Activated naive CD4-positive, alpha-beta T cell treated with anti-CD3 and anti-CD28 coated beads for 36 hours (primary cell): Measurements from ENCODE around the gene JAZF1. TPM values are rescaled to one million over a fixed set of nuclear protein-coding genes. Genes with fewer than 3 reads are reported as not detected.

Experiments
- CTCF ChIA-PET: fragments of 350-600 bp; sonication (Branson Sonifier 250); formaldehyde crosslinking; loops from one replicate; lab custom pipeline; 2021; ENCODE audit warnings: antibody characterized with exemption; lab: Charles Lee
- DNase-seq: peaks from one replicate; pipeline ENCODE4 v3.0.0-alpha.2; 2020
- H3K27ac Mint-ChIP-seq: one replicate; pipeline ENCODE4 v1.8.0; 2021; ENCODE audit warnings: mild to moderate bottlenecking, mixed read lengths
- H3K27me3 Mint-ChIP-seq: one replicate; pipeline ENCODE4 v1.8.0; 2021; ENCODE audit warnings: low read depth, mixed read lengths
- H3K36me3 Mint-ChIP-seq: one replicate; pipeline ENCODE4 v1.8.0; 2021; ENCODE audit warnings: low read depth, mixed read lengths
- H3K4me1 Mint-ChIP-seq: one replicate; pipeline ENCODE4 v1.8.0; 2021; ENCODE audit warnings: low read depth, mixed read lengths
- H3K4me3 Mint-ChIP-seq: one replicate; pipeline ENCODE4 v1.8.0; 2021; ENCODE audit warnings: mild to moderate bottlenecking, moderate library complexity, mixed read lengths
- H3K9me3 Mint-ChIP-seq: one replicate; pipeline ENCODE4 v1.8.0; 2021; ENCODE audit warnings: mixed read lengths
- intact Hi-C: fragments of 100-400 bp; cut with micrococcal nuclease; formaldehyde crosslinking; loops from one replicate; pipeline ENCODE4 v1.15.1; 2023
- total RNA-seq, 2 experiments: library from RNA; stranded (reverse); gene quantifications; one replicate each; pipeline ENCODE4 v1.2.3, GENCODE V29; 2021

Gene JAZF1
- total RNA-seq, 2 experiments from 2014 or later = 3.4 to 4.7 TPM

- intact Hi-C loops = no loop called here
- no peak for DNase-seq
- Mint-ChIP-seq H3K27me3 (peaks cover 4% of the 10 kb centered on the region), H3K4me1 (peaks cover 9% of the 10 kb centered on the region), H3K36me3 (peaks cover 5% of the 10 kb centered on the region), H3K4me3 (no peak overlapping the region), H3K9me3 (no peaks in the 10 kb centered on the region), H3K27ac (no peak overlapping the region)
- CTCF ChIA-PET = no interaction called here
Measured at GRCh38 chr7:28160551-28160991, 20.0 kb downstream of the JAZF1 start.

GRCh38 chr7:28157831-28158416 is 22.7 kb downstream of the JAZF1 start:
- H3K4me1 Mint-ChIP-seq = peaks cover 29% of the 10 kb centered on the region
- no peak overlapping the region for H3K4me3 Mint-ChIP-seq
- H3K27ac Mint-ChIP-seq = no peak overlapping the region
- H3K27me3 Mint-ChIP-seq = no peaks in the 10 kb centered on the region
- DNase-seq = no peak
- intact Hi-C loops = no loop called here
- no peaks in the 10 kb centered on the region for H3K9me3 Mint-ChIP-seq
- H3K36me3 Mint-ChIP-seq = peaks cover 5% of the 10 kb centered on the region
- CTCF ChIA-PET = interaction anchor here (0.5 to 1.4 kb wide), 3 partner anchors 37 to 140 kb away, joined by 3 to 4 read pairs (median 4); no protein-coding TSS in a partner anchor

- Mint-ChIP-seq H3K36me3 (peaks cover 5% of the 10 kb centered on the region), H3K4me3 (no peak overlapping the region), H3K27me3 (no peaks in the 10 kb centered on the region), H3K9me3 (no peaks in the 10 kb centered on the region), H3K4me1 (peaks cover 34% of the 10 kb centered on the region), H3K27ac (no peak overlapping the region)
- CTCF ChIA-PET = interaction anchor here (0.5 to 0.6 kb wide), 2 partner anchors 36 to 51 kb away, joined by 3 to 4 read pairs; no protein-coding TSS in a partner anchor
- no peak for DNase-seq
- intact Hi-C loops = no loop called here
Measured at GRCh38 chr7:28157076-28157745, 23.4 kb downstream of the JAZF1 start.

- CTCF ChIA-PET = no interaction called here
- intact Hi-C loops = no loop called here
Measured at GRCh38 chr7:28156401-28156800, 24.2 kb downstream of the JAZF1 start.

GRCh38 chr7:28155964-28156363 is 24.6 kb downstream of the JAZF1 start:
- no peak for DNase-seq
- no peak overlapping the region for H3K4me3 Mint-ChIP-seq
- H3K9me3 Mint-ChIP-seq = no peaks in the 10 kb centered on the region
- intact Hi-C loops = loop anchor here (1.0 to 2.0 kb wide), 5 partner anchors 18 to 935 kb away; no protein-coding TSS in a partner anchor
- H3K27me3 Mint-ChIP-seq = no peaks in the 10 kb centered on the region
- peaks cover 39% of the 10 kb centered on the region for H3K4me1 Mint-ChIP-seq
- no peak overlapping the region for H3K27ac Mint-ChIP-seq
- CTCF ChIA-PET = no interaction called here
- peaks cover 5% of the 10 kb centered on the region for H3K36me3 Mint-ChIP-seq

More at GRCh38 chr7:28156401-28156800, 24.2 kb downstream of the JAZF1 start:
- H3K27me3 Mint-ChIP-seq = no peaks in the 10 kb centered on the region
- DNase-seq = no peak
- H3K9me3 Mint-ChIP-seq = no peaks in the 10 kb centered on the region
- H3K36me3 Mint-ChIP-seq = peaks cover 5% of the 10 kb centered on the region
- H3K27ac Mint-ChIP-seq = no peak overlapping the region
- peaks cover 39% of the 10 kb centered on the region for H3K4me1 Mint-ChIP-seq
- no peak overlapping the region for H3K4me3 Mint-ChIP-seq

- H3K4me1 Mint-ChIP-seq = peaks cover 45% of the 10 kb centered on the region
- no peak overlapping the region for H3K4me3 Mint-ChIP-seq
- no peak for DNase-seq
- CTCF ChIA-PET = interaction anchor here (0.7 to 1.4 kb wide), 2 partner anchors 52 to 174 kb away, joined by 3 read pairs; no protein-coding TSS in a partner anchor
- H3K36me3 Mint-ChIP-seq = peaks cover 3% of the 10 kb centered on the region
- no peaks in the 10 kb centered on the region for H3K9me3 Mint-ChIP-seq
- H3K27me3 Mint-ChIP-seq = no peaks in the 10 kb centered on the region
- H3K27ac Mint-ChIP-seq = peak overlapping the region; percentile 36
- intact Hi-C loops = loop anchor here (1.0 to 2.0 kb wide), 5 partner anchors 19 to 936 kb away; no protein-coding TSS in a partner anchor
Measured at GRCh38 chr7:28155019-28155660, 25.5 kb downstream of the JAZF1 start.

GRCh38 chr7:28152594-28152993 is 28.0 kb downstream of the JAZF1 start:
- Mint-ChIP-seq H3K4me1 (peaks cover 53% of the 10 kb centered on the region), H3K27ac (peak overlapping the region; percentile 65), H3K36me3 (no peaks in the 10 kb centered on the region), H3K4me3 (no peak overlapping the region), H3K9me3 (no peaks in the 10 kb centered on the region), H3K27me3 (no peaks in the 10 kb centered on the region)
- intact Hi-C loops = loop anchor here (1.0 to 2.0 kb wide), 9 partner anchors 27 to 412 kb away; partner anchors contain the start of gene TAX1BP1
- no peak for DNase-seq
- CTCF ChIA-PET = interaction anchor here (0.6 kb wide), 1 partner anchor 13 kb away, joined by 3 read pairs; no protein-coding TSS in a partner anchor

GRCh38 chr7:28151965-28152364 is 28.6 kb downstream of the JAZF1 start:
- CTCF ChIA-PET = interaction anchor here (0.6 kb wide), 1 partner anchor 14 kb away, joined by 3 read pairs; no protein-coding TSS in a partner anchor
- H3K9me3 Mint-ChIP-seq = no peaks in the 10 kb centered on the region
- peaks cover 52% of the 10 kb centered on the region for H3K4me1 Mint-ChIP-seq
- no peaks in the 10 kb centered on the region for H3K36me3 Mint-ChIP-seq
- no peaks in the 10 kb centered on the region for H3K27me3 Mint-ChIP-seq
- H3K4me3 Mint-ChIP-seq = no peak overlapping the region
- intact Hi-C loops = loop anchor here (1.0 to 2.0 kb wide), 9 partner anchors 27 to 411 kb away; partner anchors contain the start of gene TAX1BP1
- no peak for DNase-seq
- H3K27ac Mint-ChIP-seq = peak overlapping the region; percentile 65

- Mint-ChIP-seq H3K27ac (no peak overlapping the region), H3K9me3 (no peaks in the 10 kb centered on the region), H3K36me3 (no peaks in the 10 kb centered on the region), H3K4me1 (peaks cover 36% of the 10 kb centered on the region), H3K4me3 (no peak overlapping the region), H3K27me3 (no peaks in the 10 kb centered on the region)
- intact Hi-C loops = no loop called here
- CTCF ChIA-PET = no interaction called here
- DNase-seq = no peak
Measured at GRCh38 chr7:28149291-28150101, 31.1 kb downstream of the JAZF1 start.

GRCh38 chr7:28145931-28146330 is 34.7 kb downstream of the JAZF1 start:
- CTCF ChIA-PET = no interaction called here
- Mint-ChIP-seq H3K36me3 (no peaks in the 10 kb centered on the region), H3K4me3 (no peak overlapping the region), H3K9me3 (no peaks in the 10 kb centered on the region), H3K27me3 (no peaks in the 10 kb centered on the region), H3K4me1 (peaks cover 23% of the 10 kb centered on the region), H3K27ac (no peak overlapping the region)
- no peak for DNase-seq
- intact Hi-C loops = no loop called here

GRCh38 chr7:28145090-28145626 is 35.4 kb downstream of the JAZF1 start:
- intact Hi-C loops = no loop called here
- Mint-ChIP-seq H3K4me3 (no peak overlapping the region), H3K4me1 (peaks cover 17% of the 10 kb centered on the region), H3K36me3 (no peaks in the 10 kb centered on the region), H3K9me3 (no peaks in the 10 kb centered on the region), H3K27ac (no peak overlapping the region), H3K27me3 (no peaks in the 10 kb centered on the region)
- CTCF ChIA-PET = no interaction called here
- no peak for DNase-seq
